ENCODE data around the gene CPNE5.

DNA sequence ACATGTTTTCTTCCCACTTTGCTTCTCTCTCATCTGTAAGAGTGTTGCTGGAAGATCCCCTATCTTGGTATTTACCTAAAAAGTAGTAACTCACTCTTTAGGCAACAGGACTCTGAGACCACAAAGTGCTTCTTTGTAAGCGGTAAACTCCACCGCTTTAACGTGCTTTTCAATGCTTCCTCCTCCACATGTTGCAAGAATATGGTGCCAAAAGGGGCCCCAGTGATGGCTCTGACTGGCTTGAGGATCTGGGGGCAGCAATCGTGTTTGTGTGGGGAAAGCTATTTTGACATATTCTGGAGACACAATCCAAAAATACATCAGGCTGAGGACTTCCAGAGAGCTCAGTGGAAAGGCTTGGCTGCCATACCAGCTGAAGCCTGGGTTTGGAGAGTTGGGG, 12.4 kb upstream of the CPNE5 start:
- no peak for TF ChIP-seq POLR2A (IDR thresholded peaks at IDR 0.05)
- TF ChIP-seq, protein P1, sequence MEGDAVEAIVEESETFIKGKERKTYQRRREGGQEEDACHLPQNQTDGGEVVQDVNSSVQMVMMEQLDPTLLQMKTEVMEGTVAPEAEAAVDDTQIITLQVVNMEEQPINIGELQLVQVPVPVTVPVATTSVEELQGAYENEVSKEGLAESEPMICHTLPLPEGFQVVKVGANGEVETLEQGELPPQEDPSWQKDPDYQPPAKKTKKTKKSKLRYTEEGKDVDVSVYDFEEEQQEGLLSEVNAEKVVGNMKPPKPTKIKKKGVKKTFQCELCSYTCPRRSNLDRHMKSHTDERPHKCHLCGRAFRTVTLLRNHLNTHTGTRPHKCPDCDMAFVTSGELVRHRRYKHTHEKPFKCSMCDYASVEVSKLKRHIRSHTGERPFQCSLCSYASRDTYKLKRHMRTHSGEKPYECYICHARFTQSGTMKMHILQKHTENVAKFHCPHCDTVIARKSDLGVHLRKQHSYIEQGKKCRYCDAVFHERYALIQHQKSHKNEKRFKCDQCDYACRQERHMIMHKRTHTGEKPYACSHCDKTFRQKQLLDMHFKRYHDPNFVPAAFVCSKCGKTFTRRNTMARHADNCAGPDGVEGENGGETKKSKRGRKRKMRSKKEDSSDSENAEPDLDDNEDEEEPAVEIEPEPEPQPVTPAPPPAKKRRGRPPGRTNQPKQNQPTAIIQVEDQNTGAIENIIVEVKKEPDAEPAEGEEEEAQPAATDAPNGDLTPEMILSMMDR (IDR thresholded peaks at IDR 0.05) = no peak

Data from adrenal gland (tissue), 5 donors.